Right lobe of liver (tissue), 6 donors: ENCODE results near the gene KMT5C. TPM values are rescaled to one million over a fixed set of nuclear protein-coding genes. Genes with fewer than 3 reads are reported as not detected.

ENCODE experiments used
- ATAC-seq, 4 donors: fragments of 200-7000 bp; cut with Tn5 transposase; one replicate each; pipeline ENCODE4 v1.9.1; 2020; ENCODE audit warnings: mild to moderate bottlenecking in 4 of 4, moderate library complexity in 4 of 4
- DNase-seq, 3 donors: peaks; one replicate each; pipeline ENCODE4 v3.0.0-alpha.2; 2020
- H3K27ac ChIP-seq, 3 donors: fragments of 200-600 bp; one replicate each; pipeline ENCODE4 v1.8.0; 2022
- H3K27me3 ChIP-seq, 2 donors: fragments of 200-600 bp; one replicate each; pipeline ENCODE4 v1.8.0; 2022
- H3K36me3 ChIP-seq, 4 donors: fragments of 200-600 bp; sonication (generic) in 1 of 4; one replicate each; pipeline versions ENCODE4 v1.5.1 to v1.8.0; 2017 to 2022; ENCODE audit warnings: control low read depth in 1 of 4
- H3K4me1 ChIP-seq, 4 donors: fragments of 200-600 bp; sonication (generic) in 1 of 4; one replicate each; pipeline versions ENCODE4 v1.5.1 to v1.8.0; 2017 to 2022; ENCODE audit warnings: control low read depth in 1 of 4
- H3K4me3 ChIP-seq, 3 donors: fragments of 200-600 bp; one replicate each; pipeline ENCODE4 v1.8.0; 2022
- H3K9me3 ChIP-seq, 4 donors: fragments of 200-600 bp; sonication (generic) in 1 of 4; one replicate each; pipeline versions ENCODE4 v1.5.1 to v1.8.0; 2017 to 2022; ENCODE audit warnings: control low read depth in 1 of 4
- CTCF ChIP-seq, 4 donors: fragments of 200-600 bp in 3 of 4; fragments of 450-650 bp in 1 of 4; IDR thresholded peaks; one replicate each; pipeline versions ENCODE4 v1.5.1 to v1.8.0; 2016 to 2022; ENCODE audit warnings: antibody characterized with exemption in 4 of 4, mild to moderate bottlenecking in 2 of 4
- POLR2A ChIP-seq: fragments of 450-650 bp; IDR thresholded peaks from one replicate; pipeline ENCODE4 v1.6.1; 2017; ENCODE audit warnings: antibody characterized with exemption, mild to moderate bottlenecking
- WGBS: methylation state at CpG from one replicate; pipeline ENCODE4 v1.1.6; 2018; ENCODE audit warnings: low coverage, low lambda C conversion rate; ENCODE audit not compliant: insufficient coverage; ENCODE audit errors: missing lambda C conversion rate; 5-methylcytosine and 5-hydroxymethylcytosine counted together
- intact Hi-C, 2 donors: fragments of 100-400 bp; cut with DNase I; formaldehyde crosslinking; loops; one replicate each; pipeline versions ENCODE4 v1.11.2 to v1.14.1; 2022
- total RNA-seq, 6 experiments: library from RNA; depleted of rRNA in 2 of 6; stranded (reverse); fragments of >200 nt in 2 of 6; fragmentation: NEBNext Ultra II Directional in 3 of 6; extraction: Animal tissue kit (Norgen Biotek cat#: 25700) in 3 of 6; gene quantifications; one replicate each; pipeline versions ENCODE4 v1.1.0 to v1.2.4, GENCODE V29; 2016 to 2023
- donor health status: DM: no; HTN: yes; CAD: no.
- donor health status: DM: no; HTN: no; CAD: no.
- donor health status: DM: no; HTN: no; CAD: no.
- donor health status: DM: no; HTN: yes; CAD: no.
- donor health status: DM: no; HTN: yes; CAD: no.

KMT5C gene
- total RNA-seq, 6 experiments from 2014 or later, result 2.3 to 5.3 (median 3.7) TPM

DNA sequence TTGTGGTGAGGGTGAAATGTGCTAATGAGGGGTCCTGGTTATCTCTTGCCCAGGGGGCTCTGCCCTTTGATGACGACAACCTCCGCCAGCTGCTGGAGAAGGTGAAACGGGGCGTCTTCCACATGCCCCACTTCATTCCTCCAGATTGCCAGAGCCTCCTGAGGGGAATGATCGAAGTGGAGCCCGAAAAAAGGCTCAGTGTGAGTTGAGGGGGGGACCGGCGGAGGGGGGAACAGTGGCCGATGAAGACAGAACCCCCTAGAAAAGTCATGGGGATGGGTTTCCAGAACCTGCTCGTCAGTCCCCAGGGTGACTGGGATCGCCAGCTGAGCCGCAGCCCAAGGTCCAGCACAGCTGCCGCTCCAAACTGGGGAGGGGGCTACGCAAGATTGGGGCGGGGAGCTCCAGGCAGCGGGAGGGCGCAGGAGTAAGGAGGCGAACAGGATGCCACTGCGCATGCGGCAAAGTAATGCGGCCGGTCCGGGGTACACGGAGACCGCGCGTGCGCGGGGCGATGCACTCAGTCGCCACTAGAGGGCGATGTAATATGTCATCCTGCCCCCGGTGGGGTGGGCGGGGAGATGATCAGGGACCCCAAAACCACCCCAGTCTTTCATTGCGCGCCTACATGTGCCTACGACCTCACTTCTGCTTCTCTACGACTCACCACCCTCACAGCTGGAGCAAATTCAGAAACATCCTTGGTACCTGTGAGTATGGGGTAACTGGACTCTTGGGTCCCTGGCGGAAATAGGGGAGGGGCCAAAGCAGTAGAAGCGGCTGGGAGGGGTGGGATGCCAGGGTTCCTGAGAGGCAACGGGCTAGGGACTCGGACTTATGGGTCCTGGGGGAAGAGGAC, 38.0 kb upstream of the KMT5C start:
- TF ChIP-seq CTCF (IDR thresholded peaks at IDR 0.05) (peak; percentile 95 to 97 (median 96)), POLR2A (no peak)
- no peaks in the 10 kb centered on the region for H3K9me3 ChIP-seq
- H3K4me1 ChIP-seq, result no peaks in the 10 kb centered on the region
- 9% methylated on average over 8 of the region's 42 CpGs for WGBS
- no peaks in the 10 kb centered on the region for H3K27me3 ChIP-seq
- H3K36me3 ChIP-seq, result no peaks in the 10 kb centered on the region
- intact Hi-C loops, result loop anchor here in 1 of 2 donors (10.0 kb wide), 1 partner anchor 103 kb away; the partner anchor contains the start of gene UBE2S
- ATAC-seq, result peak; percentile 86 to 97 (median 95)
- H3K4me3 ChIP-seq, result peak overlapping the region in 2 of 3 donors; percentile 17 to 42
- no peak overlapping the region for H3K27ac ChIP-seq
- DNase-seq, result peak; percentile 89 to 91 (median 91)

- 49% methylated on average over 10 of the region's 12 CpGs for WGBS
- Histone ChIP-seq H3K27ac (no peak overlapping the region), H3K9me3 (no peaks in the 10 kb centered on the region), H3K27me3 (no peaks in the 10 kb centered on the region), H3K4me1 (no peaks in the 10 kb centered on the region), H3K36me3 (no peaks in the 10 kb centered on the region), H3K4me3 (no peak overlapping the region)
- intact Hi-C loops, result loop anchor here in 1 of 2 donors (10.0 kb wide), 1 partner anchor 102 kb away; the partner anchor contains the start of gene UBE2S
- DNase-seq (no peak), ATAC-seq (no peak)
- TF ChIP-seq POLR2A (no peak), CTCF (IDR thresholded peaks at IDR 0.05) (no peak)
Observed at GRCh38 chr19:55302318-55302703, 37.4 kb upstream of the KMT5C start.

DNA sequence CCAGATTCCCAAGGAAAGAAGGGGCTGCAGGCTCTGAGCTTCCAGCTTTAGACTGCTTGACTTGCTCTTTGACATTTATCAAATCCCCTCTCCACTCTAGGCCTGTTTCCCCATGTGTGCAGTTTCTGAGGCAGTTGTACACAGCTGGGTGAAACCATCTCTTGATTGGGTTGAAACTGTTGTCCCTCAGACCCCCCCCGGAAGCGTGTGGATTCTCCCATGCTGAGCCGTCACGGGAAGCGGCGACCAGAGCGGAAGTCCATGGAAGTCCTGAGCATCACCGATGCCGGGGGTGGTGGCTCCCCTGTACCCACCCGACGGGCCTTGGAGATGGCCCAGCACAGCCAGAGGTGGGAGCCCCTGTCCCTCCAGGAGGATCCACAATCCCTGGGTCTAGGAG, 36.2 kb upstream of the KMT5C start:
- DNase-seq, result no peak

More for the DNA sequence above, 36.2 kb upstream of the KMT5C start:
- no CpG with 5 or more reads among the region's 11 CpGs for WGBS
- no peaks in the 10 kb centered on the region for H3K27me3 ChIP-seq
- intact Hi-C loops, result loop anchor here in 1 of 2 donors (10.0 kb wide), 1 partner anchor 101 kb away; the partner anchor contains the start of gene UBE2S
- TF ChIP-seq POLR2A (no peak), CTCF (IDR thresholded peaks at IDR 0.05) (no peak)
- no peaks in the 10 kb centered on the region for H3K36me3 ChIP-seq
- ATAC-seq, result no peak
- H3K9me3 ChIP-seq, result no peaks in the 10 kb centered on the region
- no peak overlapping the region for H3K27ac ChIP-seq
- H3K4me3 ChIP-seq, result no peak overlapping the region
- H3K4me1 ChIP-seq, result no peaks in the 10 kb centered on the region
